Liver (tissue), 9 donors: ENCODE data around the gene INTS15. TPM values are rescaled to one million over a fixed set of nuclear protein-coding genes. Genes with fewer than 3 reads are reported as not detected.

Source experiments
- DNase-seq: peaks from one replicate; pipeline ENCODE4 v3.0.0-alpha.2; 2017; ENCODE audit warnings: low spot score
- H3K27ac ChIP-seq, 2 donors: one replicate each; pipeline ENCODE4 v1.7.0; 2013; ENCODE audit warnings: inconsistent platforms in 2 of 2, low read length in 2 of 2, control low read depth in 1 of 2, low read depth in 1 of 2, mild to moderate bottlenecking in 1 of 2
- H3K27me3 ChIP-seq, 4 donors: one replicate each; pipeline versions ENCODE4 v1.6.1 to v1.7.0; 2013; ENCODE audit warnings: low read length in 3 of 4, inconsistent platforms in 1 of 4, mild to moderate bottlenecking in 1 of 4, moderate library complexity in 1 of 4; ENCODE audit not compliant: control insufficient read depth in 4 of 4, insufficient read depth in 4 of 4
- H3K36me3 ChIP-seq, 4 donors: one replicate each; pipeline versions ENCODE4 v1.6.1 to v1.7.0; 2013; ENCODE audit warnings: low read length in 3 of 4, mild to moderate bottlenecking in 3 of 4, low read depth in 1 of 4, moderate library complexity in 1 of 4; ENCODE audit not compliant: control insufficient read depth in 4 of 4, insufficient read depth in 3 of 4
- H3K4me1 ChIP-seq, 4 donors: one replicate each; pipeline versions ENCODE4 v1.6.1 to v1.7.0; 2013; ENCODE audit warnings: low read length in 3 of 4, mild to moderate bottlenecking in 3 of 4, moderate library complexity in 1 of 4; ENCODE audit not compliant: control insufficient read depth in 4 of 4, insufficient read depth in 4 of 4
- H3K4me3 ChIP-seq, 3 donors: one replicate each; pipeline versions ENCODE4 v1.6.1 to v1.7.0; 2013; ENCODE audit warnings: low read length in 3 of 3, control low read depth in 1 of 3, low read depth in 1 of 3, mild to moderate bottlenecking in 1 of 3
- H3K9ac ChIP-seq, 2 donors: one replicate each; pipeline ENCODE4 v1.7.0; 2013; ENCODE audit warnings: low read length in 2 of 2, mild to moderate bottlenecking in 2 of 2, moderate library complexity in 2 of 2, control low read depth in 1 of 2, low read depth in 1 of 2
- H3K9me3 ChIP-seq, 4 donors: one replicate each; pipeline versions ENCODE4 v1.6.1 to v1.7.0; 2013; ENCODE audit warnings: low read length in 3 of 4; ENCODE audit not compliant: control insufficient read depth in 4 of 4
- EGR1 ChIP-seq, 2 donors: IDR thresholded peaks; 2 replicates each; pipeline ENCODE4 v1.6.1; 2016 to 2018; ENCODE audit warnings: antibody characterized with exemption in 2 of 2, low read depth in 2 of 2
- FOXA1 ChIP-seq: IDR thresholded peaks from 2 replicates; pipeline ENCODE4 v1.6.1; 2016; ENCODE audit warnings: antibody characterized with exemption
- FOXA2 ChIP-seq: IDR thresholded peaks from 2 replicates; pipeline ENCODE4 v1.6.1; 2016; ENCODE audit warnings: antibody characterized with exemption
- GABPA ChIP-seq, 2 donors: IDR thresholded peaks in 1 of 2; conservative IDR thresholded peaks in 1 of 2; 2 replicates each; pipeline ENCODE4 v1.6.1; 2016; ENCODE audit warnings: antibody characterized with exemption in 2 of 2, mild to moderate bottlenecking in 1 of 2, moderate library complexity in 1 of 2
- HNF4A ChIP-seq, 2 donors: conservative IDR thresholded peaks; 2 replicates each; pipeline ENCODE4 v1.6.1; 2016; ENCODE audit warnings: antibody characterized with exemption in 2 of 2, mild to moderate bottlenecking in 2 of 2
- HNF4G ChIP-seq: IDR thresholded peaks from 2 replicates; pipeline ENCODE4 v1.6.1; 2016; ENCODE audit warnings: antibody characterized with exemption
- JUND ChIP-seq, 2 donors: IDR thresholded peaks; 2 replicates each; pipeline ENCODE4 v1.6.1; 2016; ENCODE audit warnings: antibody characterized with exemption in 2 of 2
- NR2F2 ChIP-seq: IDR thresholded peaks from 2 replicates; pipeline ENCODE4 v1.6.1; 2016; ENCODE audit warnings: antibody characterized with exemption
- RAD21 ChIP-seq, 2 donors: IDR thresholded peaks; 2 replicates each; pipeline ENCODE4 v1.6.1; 2016; ENCODE audit warnings: antibody characterized with exemption in 2 of 2, mild to moderate bottlenecking in 2 of 2
- REST ChIP-seq: IDR thresholded peaks from 2 replicates; pipeline ENCODE4 v1.6.1; 2016; ENCODE audit warnings: antibody characterized with exemption, mild to moderate bottlenecking
- RXRA ChIP-seq, 2 donors: IDR thresholded peaks; 2 replicates each; pipeline ENCODE4 v1.6.1; 2017 to 2018; ENCODE audit warnings: antibody characterized with exemption in 2 of 2, mild to moderate bottlenecking in 1 of 2
- SP1 ChIP-seq: IDR thresholded peaks from 2 replicates; pipeline ENCODE4 v1.6.1; 2018; ENCODE audit warnings: antibody characterized with exemption, mild to moderate bottlenecking
- TAF1 ChIP-seq: conservative IDR thresholded peaks from 2 replicates; pipeline ENCODE4 v1.6.1; 2016; ENCODE audit warnings: antibody characterized with exemption, mild to moderate bottlenecking
- YY1 ChIP-seq: IDR thresholded peaks from 2 replicates; pipeline ENCODE4 v1.6.1; 2016; ENCODE audit warnings: antibody characterized with exemption, mild to moderate bottlenecking
- ZBTB33 ChIP-seq: IDR thresholded peaks from 2 replicates; pipeline ENCODE4 v1.6.1; 2016; ENCODE audit warnings: antibody characterized with exemption
- WGBS: extraction: QIAGEN DNeasy Blood & Tissue Kit; methylation state at CpG from one replicate; pipeline ENCODE4 v1.1.7; 2013; 5-methylcytosine and 5-hydroxymethylcytosine counted together
- polyA plus RNA-seq, 2 donors: library from polyadenylated mRNA; stranded (reverse) in 1 of 2; unstranded in 1 of 2; fragments of 200-250 nt in 1 of 2; fragments of >200 nt in 1 of 2; fragmentation: Nextera tagmentation in 1 of 2; extraction: Ambion mirVana in 1 of 2; gene quantifications; one replicate each; pipeline versions ENCODE4 v1.2.1 to v1.2.3, GENCODE V29; 2013 to 2015
- total RNA-seq, 2 donors: library from RNA; depleted of rRNA; stranded (reverse); fragments of >200 nt; gene quantifications; one replicate each; pipeline ENCODE4 v1.2.3, GENCODE V29; 2014
- TF ChIP-seq, protein P1 (sequence below): fragments of 150-350 bp; IDR thresholded peaks from 2 replicates; pipeline ENCODE4 v1.5.1; 2017; ENCODE audit warnings: improper control_type of control experiment, low read depth, low read length; ENCODE audit not compliant: missing input control
- TF ChIP-seq, protein P2 (sequence below): IDR thresholded peaks from 2 replicates; pipeline ENCODE4 v1.6.1; 2016; ENCODE audit warnings: antibody characterized with exemption
- donor health status: healthy.
- donor health status: healthy.
- donor health status: healthy.
- donor health status: healthy.
- donor health status: healthy.

INTS15 gene
- total and polyA plus RNA-seq, 4 donors, result 5.2 to 10.4 (median 8.2) TPM

DNA sequence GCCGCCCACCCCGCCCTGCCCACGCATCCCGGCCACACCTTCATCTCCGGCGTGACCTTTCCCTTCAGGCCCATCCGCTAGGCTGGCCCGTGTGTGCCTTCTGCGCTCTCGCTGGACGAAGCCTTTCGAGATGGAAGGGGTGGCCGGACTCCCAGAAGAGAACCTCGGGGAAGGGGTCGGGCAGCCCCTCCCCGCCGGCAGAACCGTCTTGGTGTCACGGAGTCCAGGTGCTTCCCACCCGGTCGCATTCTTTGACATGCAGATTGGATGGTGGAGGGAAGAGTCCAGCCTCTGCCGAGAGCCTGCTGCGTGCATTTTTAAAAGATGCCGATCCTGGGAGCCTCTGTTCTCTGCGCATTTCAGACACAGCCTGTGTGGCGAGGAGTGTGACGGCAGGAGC lies 18.3 kb downstream of the INTS15 start:
- Histone ChIP-seq H3K4me1 (no peaks in the 10 kb centered on the region), H3K9me3 (no peaks in the 10 kb centered on the region), H3K27me3 (no peaks in the 10 kb centered on the region), H3K36me3 (peaks cover 2 to 22% (median 6%) of the 10 kb centered on the region in 4 donors), H3K9ac (no peak overlapping the region), H3K27ac (no peak overlapping the region), H3K4me3 (no peak overlapping the region)
- DNase-seq, result no peak
- 95% methylated on average over 27 of the region's 27 CpGs for WGBS
- no peak for TF ChIP-seq HNF4G
- no peak for TF ChIP-seq FOXA1
- TF ChIP-seq HNF4A (conservative IDR thresholded peaks at IDR 0.05), result no peak
- no peak for TF ChIP-seq RAD21 (IDR thresholded peaks at IDR 0.05)
- no peak for TF ChIP-seq RXRA (IDR thresholded peaks at IDR 0.05)
- no peak for TF ChIP-seq YY1
- no peak for TF ChIP-seq GABPA (IDR thresholded peaks at IDR 0.05 in 1 of 2, conservative IDR thresholded peaks at IDR 0.05 in 1 of 2)
- TF ChIP-seq SP1, result no peak
- no peak for TF ChIP-seq FOXA2
- TF ChIP-seq REST, result no peak

GRCh38 chr7:6608794-6609193 lies 19.0 kb downstream of the INTS15 start:
- WGBS, result 96% methylated on average over 12 of the region's 12 CpGs
- H3K27me3 ChIP-seq, result no peaks in the 10 kb centered on the region
- TF ChIP-seq FOXA1 (no peak), JUND (IDR thresholded peaks at IDR 0.05) (no peak), SP1 (no peak), YY1 (no peak), ZBTB33 (no peak), HNF4G (no peak), REST (no peak), TAF1 (no peak), HNF4A (conservative IDR thresholded peaks at IDR 0.05) (no peak), RXRA (IDR thresholded peaks at IDR 0.05) (no peak), NR2F2 (no peak), GABPA (IDR thresholded peaks at IDR 0.05 in 1 of 2, conservative IDR thresholded peaks at IDR 0.05 in 1 of 2) (no peak), EGR1 (IDR thresholded peaks at IDR 0.05; ENCODE audit: low read depth in 2 of 2) (no peak), FOXA2 (no peak), RAD21 (IDR thresholded peaks at IDR 0.05) (no peak)
- TF ChIP-seq, protein P1, sequence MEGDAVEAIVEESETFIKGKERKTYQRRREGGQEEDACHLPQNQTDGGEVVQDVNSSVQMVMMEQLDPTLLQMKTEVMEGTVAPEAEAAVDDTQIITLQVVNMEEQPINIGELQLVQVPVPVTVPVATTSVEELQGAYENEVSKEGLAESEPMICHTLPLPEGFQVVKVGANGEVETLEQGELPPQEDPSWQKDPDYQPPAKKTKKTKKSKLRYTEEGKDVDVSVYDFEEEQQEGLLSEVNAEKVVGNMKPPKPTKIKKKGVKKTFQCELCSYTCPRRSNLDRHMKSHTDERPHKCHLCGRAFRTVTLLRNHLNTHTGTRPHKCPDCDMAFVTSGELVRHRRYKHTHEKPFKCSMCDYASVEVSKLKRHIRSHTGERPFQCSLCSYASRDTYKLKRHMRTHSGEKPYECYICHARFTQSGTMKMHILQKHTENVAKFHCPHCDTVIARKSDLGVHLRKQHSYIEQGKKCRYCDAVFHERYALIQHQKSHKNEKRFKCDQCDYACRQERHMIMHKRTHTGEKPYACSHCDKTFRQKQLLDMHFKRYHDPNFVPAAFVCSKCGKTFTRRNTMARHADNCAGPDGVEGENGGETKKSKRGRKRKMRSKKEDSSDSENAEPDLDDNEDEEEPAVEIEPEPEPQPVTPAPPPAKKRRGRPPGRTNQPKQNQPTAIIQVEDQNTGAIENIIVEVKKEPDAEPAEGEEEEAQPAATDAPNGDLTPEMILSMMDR, result no peak
- TF ChIP-seq, protein P2, sequence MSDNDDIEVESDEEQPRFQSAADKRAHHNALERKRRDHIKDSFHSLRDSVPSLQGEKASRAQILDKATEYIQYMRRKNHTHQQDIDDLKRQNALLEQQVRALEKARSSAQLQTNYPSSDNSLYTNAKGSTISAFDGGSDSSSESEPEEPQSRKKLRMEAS, result no peak
- H3K4me3 ChIP-seq, result no peak overlapping the region
- H3K9ac ChIP-seq, result no peak overlapping the region
- DNase-seq, result no peak
- no peak overlapping the region for H3K27ac ChIP-seq
- no peaks in the 10 kb centered on the region for H3K4me1 ChIP-seq
- H3K9me3 ChIP-seq, result no peaks in the 10 kb centered on the region
- H3K36me3 ChIP-seq, result peaks cover 2 to 20% (median 6%) of the 10 kb centered on the region in 4 donors
